Esophagus muscularis mucosa (tissue), 3 donors: ENCODE data around the gene CAST.

Experiments
- POLR2AphosphoS5 ChIP-seq, 2 donors: sonication (generic); formaldehyde crosslinking; IDR thresholded peaks; one replicate each; pipeline ENCODE4 v1.6.1; 2017; ENCODE audit warnings: antibody characterized with exemption in 2 of 2
- TF ChIP-seq, protein P1 (sequence below), 3 experiments: fragments of 200-600 bp in 2 of 3; fragments of 450-650 bp in 1 of 3; sonication (generic) in 2 of 3; IDR thresholded peaks; one replicate each; pipeline ENCODE4 v1.5.1; 2017 to 2019; ENCODE audit warnings: antibody characterized with exemption in 3 of 3, mild to moderate bottlenecking in 2 of 3, moderate library complexity in 1 of 3

DNA sequence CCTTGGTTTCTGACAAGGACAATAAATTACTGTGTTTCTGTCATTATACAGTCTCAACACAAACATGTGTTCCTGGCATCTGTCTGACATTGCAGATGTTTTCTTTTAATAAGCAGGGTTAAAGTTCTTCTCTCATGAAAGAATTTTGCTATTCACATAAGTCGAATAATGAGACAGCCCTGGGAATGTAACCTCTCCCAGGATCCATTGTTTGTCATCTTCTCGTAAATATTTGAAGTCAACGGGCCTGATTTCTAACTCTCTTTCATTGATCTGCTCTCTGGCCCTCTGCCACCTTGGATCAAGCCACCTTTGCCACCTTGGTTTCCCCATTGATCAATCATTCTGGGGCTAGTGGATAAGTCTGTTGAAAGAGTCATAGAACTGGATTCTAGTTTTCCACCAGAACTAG is 12.9 kb upstream of the CAST start:
- TF ChIP-seq, protein P1, sequence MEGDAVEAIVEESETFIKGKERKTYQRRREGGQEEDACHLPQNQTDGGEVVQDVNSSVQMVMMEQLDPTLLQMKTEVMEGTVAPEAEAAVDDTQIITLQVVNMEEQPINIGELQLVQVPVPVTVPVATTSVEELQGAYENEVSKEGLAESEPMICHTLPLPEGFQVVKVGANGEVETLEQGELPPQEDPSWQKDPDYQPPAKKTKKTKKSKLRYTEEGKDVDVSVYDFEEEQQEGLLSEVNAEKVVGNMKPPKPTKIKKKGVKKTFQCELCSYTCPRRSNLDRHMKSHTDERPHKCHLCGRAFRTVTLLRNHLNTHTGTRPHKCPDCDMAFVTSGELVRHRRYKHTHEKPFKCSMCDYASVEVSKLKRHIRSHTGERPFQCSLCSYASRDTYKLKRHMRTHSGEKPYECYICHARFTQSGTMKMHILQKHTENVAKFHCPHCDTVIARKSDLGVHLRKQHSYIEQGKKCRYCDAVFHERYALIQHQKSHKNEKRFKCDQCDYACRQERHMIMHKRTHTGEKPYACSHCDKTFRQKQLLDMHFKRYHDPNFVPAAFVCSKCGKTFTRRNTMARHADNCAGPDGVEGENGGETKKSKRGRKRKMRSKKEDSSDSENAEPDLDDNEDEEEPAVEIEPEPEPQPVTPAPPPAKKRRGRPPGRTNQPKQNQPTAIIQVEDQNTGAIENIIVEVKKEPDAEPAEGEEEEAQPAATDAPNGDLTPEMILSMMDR (IDR thresholded peaks at IDR 0.05): no peak
- no peak for TF ChIP-seq POLR2AphosphoS5 (IDR thresholded peaks at IDR 0.05)
